GM18870 (cell line): ENCODE results near the gene MTFP1.
"Not testable (repeated sequence)": the region's sequence is repeated elsewhere in the genome, so short reads cannot be mapped to it uniquely, and the experiment has no call there.

Experiments used
- ATAC-seq: cut with Tn5 transposase; IDR thresholded peaks from one replicate; pipeline ENCODE4 v1.9.1; 2021; ENCODE audit warnings: moderate library complexity; ENCODE audit not compliant: unreplicated experiment

MTFP1 gene

DNA sequence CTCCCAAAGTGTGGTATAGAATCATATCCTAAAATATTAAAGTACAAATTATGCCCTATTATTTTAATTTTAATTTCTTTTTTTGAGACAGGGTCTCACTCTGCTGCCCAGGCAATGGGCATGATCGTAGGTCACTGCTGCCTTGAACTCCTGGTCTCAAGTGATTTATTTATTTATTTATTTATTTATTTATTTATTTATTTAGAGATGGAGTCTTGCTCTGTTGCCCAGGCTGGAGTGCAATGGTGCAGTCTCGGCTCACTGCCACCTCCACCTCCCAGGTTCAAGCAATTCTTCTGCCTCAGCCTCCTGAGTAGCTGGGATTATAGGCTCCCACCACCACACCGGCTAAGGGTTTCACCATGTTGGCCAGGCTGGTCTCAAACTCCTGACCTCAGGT, 24.5 kb upstream of the MTFP1 start:
- ATAC-seq, result not testable (repeated sequence)

DNA sequence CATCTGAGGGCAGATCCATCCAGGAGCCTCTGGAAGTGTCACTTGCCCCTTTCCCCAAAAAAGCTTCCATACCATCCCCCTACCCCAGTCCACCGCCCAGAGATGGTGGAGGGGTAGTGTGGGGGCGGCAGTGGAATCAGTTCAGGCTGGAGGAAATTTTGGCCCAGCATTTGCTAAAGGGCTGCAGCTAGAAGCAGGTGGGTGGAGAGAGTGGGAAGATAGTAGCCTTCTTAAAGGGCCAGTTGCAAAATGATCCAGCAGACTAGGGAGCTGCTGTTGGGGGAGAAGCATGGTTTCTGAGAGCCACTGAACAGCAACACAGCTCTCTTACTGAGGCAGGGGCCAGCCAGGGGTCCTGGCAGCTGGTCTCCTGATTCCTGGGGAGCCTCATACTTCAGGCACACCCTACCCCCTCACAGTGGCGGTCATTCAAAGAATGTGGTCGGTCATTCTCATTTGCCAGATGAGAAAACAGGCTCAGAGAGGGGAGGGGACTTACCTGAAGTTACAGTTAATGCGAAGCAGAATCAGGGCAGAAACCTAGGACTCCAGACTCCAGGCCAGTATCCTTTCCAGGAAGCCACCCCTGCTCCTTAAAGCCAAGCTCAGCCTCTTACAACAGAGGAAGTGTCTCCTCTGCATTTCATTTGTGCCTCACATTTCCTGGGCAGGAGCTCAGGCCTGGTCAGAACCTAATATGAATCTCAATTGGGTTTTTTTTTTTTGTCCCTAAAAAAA, 23.4 kb upstream of the MTFP1 start:
- no peak for ATAC-seq

DNA sequence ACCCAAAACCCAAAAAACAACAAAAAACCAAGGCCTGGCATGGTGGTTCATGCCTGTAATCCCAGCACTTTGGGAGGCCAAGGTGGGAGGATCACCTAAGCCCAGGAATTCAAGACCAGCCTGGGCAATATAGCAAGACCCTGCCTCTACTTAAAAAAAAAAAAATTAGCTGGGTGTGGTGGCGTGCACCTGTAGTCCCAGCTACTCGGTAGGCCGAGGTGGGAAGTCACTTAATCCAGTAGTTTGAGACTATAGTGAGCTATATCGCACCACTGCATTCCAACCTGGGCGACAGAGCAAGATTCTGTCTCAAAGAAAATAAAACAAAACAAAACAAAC, 22.8 kb upstream of the MTFP1 start:
- not testable (repeated sequence) for ATAC-seq

DNA sequence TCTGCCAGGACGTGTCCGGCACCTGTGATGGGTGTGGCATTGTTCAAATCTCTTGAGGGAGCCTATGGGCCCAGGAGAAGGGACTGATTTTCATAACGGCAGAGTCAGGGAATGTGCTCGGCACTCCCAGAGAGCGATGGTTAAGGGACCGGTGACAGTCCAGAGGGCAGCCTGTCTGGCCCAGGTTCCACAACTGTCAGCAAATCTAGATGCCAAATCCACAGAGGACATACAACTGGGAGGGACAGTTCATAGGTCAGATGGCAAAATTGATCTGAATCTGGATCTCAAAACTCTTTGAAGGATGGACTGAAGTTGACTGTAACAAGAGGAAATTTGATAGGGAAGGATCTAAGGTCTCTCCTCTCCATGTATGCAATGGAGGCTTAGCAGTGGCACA, 21.3 kb upstream of the MTFP1 start:
- ATAC-seq, result no peak

DNA sequence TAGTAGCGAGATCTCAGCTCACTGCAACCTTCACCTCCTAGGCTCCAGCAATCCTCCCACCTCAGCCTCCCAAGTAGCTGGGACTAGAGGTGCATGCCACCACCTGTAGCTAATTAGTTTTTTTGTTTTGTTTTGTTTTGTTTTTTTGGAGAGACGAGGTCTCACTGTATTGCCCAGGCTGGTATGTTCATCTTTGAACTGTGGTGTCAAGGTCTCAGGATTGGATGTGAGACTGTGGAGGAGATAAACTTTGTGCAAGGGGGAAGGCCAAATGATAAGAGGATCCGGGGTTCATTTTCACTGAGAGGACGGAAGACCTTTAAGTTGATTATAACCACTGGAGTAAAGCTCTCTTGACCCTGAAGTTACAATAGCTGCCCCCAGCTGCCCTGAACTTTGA, 19.8 kb upstream of the MTFP1 start:
- no peak for ATAC-seq

DNA sequence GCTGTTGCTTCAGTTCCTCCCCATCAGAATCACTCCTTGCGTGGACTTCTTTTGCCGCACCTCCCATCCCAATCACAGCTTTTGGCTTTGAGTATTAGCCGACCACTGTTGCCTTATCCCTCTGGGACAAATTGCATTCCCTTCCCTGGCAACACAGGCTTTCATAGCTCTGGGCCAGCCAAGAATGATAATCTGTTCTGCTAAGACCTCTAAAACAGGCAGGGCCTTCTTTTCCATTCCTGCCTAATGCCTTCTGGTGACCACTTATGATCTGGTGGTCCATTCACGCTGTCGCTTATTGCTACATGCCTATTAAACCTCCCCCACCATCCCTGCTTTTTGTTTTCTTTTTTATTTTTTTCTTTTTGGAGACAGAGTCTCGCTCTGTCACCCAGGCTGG, 19.2 kb upstream of the MTFP1 start:
- ATAC-seq, result no peak

DNA sequence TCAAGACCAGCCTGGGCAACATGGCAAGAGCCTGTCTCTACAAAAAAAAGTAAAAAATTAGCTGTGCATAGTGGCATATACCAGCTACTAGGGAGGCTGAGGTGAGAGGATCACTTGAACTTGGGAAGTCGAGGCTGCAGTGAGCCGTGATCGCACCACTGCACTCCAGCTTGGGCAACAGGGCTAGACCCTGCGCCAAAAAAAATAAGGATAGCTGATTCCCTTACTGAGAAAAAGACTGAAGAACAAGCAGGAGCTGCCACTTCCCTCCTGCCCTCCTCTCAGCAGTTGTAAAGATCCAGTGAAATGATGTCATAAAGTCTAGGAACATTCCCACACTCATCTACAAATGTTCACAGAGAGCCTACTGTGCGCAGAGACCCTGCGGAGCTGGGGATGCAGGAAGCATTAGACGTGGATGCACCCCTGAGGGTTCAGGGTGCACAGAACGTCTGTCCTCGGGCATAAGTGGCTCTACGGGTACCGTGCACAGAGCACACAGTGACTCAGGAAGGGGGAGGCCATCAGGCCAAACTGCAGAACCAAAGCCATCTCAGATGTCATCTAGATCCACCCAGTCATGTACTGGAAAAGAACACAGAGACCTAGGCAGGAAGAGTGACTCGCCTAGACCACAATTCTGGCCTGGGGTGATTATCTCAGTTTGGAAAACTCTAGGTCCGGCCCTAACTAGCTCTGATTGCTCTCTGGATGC, 17.0 kb upstream of the MTFP1 start:
- no peak for ATAC-seq

DNA sequence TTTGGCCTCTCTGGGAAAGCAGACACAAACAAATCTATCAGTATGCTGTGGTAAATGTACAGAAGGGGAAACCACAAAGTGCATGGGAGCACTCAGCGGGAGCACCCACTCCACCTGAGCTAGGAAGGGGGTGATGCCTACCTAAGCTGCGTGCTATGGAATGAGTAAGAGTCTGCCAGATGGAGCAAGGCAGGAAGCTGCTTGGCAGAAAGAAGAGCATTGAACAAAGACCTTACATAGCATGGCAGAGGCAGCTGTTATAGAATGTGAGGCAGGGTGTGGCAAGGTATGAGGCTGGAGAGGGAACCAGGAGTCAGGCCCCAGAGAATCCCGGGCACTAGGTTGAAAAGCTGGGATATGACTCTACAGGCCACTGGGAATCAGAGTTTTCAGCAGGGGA, 13.8 kb upstream of the MTFP1 start:
- no peak for ATAC-seq

DNA sequence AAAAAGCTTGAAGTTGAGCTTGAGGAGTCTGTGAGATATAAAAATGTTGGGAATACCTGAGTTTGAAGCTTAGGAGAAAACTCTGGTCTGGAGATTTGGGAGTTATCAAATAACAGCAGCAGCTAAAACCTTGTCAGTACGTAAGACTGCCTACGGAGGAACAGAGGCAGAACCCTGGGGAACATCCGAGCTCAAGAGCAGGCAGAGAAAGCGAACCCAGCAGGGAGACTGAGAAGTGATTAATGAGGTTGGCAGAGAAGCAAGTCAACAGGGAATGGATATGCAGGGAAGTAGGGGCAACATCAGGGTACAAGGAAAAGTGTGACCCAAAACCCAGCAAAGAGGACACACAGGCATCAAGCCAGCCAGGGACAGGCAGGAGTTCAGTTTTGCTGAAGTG, 12.6 kb upstream of the MTFP1 start:
- ATAC-seq, result no peak

DNA sequence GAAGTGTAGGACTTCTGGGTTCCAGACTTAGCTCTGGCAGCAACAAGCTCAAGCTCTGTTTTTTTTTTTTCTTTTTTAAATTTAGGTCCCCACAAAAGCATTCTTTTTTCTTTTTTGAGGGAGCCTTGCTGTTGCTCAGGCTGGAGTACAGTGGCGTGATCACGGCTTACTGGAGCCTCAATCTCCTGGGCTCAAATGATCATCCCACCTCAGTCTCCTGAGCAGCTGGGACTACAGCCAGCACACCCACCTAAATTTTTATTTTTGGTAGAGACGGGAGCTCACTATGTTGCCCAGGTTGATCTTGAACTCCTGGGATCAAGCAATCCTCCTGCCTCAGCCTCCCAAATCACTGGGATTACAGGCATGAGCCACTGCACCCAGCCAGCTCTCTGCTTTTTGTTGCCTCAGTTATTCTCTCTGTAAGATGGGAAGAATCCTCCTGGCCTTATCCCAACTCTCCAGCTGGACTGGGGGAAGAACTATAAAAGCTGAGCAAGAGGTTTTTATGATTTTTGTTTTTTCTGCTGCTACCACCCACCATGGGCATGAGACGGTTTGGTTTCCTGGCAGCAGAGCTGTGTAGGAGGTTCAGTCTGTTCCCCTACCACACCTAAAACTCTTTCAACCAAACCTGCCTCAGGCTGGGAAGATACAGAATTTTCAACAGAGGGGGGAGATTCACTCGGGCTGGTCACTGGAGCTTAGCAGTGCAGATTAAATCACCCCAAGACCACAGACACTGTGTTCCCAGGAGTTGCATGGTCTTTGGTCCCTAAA, 11.6 kb upstream of the MTFP1 start:
- no peak for ATAC-seq

DNA sequence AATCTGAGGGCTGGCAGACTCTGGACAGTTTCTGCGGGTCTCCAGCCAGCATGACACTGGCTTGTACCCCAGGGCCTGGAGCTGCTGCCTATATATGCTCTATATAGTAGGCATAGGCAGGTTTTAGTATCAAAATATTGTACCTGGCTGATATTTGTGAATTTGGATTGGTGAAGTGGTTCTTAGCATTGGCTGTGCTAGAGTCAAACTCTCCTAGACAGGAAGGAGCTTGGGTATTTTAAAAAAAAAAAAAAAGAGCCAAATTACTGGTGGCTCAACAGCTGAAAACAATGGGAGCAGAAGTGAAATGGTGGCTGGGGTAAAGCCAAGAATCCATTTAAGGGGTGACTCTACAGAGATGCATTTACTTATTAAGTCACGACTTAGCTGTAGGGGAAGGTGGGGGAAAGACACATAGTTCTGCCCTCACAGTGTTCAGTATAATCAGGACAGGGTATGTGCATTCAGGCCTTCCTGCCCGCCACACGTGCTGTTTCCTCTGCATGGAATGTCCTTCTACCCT, 11.0 kb upstream of the MTFP1 start:
- ATAC-seq, result no peak

DNA sequence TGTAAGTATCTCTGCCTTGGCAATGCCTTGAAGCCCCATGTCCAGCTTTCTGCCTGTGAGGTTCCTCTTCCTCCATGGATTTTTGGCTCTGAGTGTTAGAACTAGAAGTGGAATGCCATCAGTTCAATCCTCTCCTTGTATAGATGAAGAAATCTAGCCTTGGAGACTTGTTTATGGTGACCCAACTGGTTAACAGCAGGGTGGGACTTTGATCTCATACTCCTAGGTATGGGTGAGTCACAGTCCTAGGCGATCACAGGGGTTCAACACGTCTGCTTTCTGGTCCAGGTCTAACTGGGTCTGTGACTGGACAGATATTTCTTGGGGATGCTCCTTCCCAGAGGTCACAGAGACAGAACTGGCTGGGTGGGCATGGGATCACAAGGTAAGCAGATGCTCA, 9.2 kb upstream of the MTFP1 start:
- ATAC-seq, result no peak

DNA sequence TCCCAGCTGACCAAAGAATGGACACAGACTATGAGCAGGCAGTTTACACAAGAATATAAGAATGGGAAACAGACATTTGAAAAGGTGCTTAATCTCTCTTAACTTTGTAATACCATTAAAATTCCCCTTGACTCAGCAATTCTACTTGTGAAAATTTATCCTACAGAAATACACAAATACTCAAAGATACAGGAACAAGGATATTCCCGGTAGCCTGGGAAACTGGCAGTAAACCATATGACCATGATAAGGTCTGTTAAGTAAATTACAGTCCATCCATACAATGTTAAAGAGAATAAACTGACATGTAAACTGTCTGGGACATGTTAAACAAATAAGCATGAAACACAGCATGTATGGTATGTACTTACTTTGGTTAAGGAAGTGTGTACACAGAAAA, 8.7 kb upstream of the MTFP1 start:
- no peak for ATAC-seq

DNA sequence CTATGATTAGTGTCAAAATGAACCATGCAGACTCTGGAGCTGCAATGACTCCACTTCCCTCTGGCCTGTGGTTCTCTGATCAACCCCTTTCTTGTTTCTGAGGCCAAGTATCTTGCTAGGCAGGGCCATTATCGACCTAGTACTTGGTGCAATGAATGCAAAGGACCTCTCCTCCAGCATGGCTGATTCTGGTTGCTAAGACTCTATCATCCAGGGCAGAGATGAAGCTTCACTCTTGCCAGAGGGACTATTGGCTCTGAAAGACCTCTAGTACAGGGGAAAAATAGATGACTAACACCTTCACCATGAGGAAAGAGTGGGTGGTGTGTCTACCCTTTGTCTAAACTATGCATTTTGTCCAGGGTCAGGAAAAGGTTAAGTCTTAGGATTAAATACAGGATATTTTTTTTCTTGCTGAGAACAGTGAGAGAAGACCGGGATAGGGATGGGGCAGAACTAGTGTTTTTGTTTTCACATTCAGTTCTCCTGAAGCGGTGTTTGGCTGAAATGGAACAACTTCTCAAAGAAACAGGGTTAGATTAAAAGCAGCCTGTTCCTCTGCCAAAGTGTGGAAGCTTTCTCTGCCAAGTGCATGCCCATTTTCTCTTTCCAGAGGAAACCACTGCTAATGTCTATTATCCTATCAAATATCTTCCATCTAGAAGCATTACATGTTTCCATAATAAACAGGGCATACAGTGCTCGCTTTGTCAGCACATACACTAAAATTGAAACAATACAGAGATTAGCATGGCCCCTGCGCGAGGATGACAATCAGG, 5.0 kb upstream of the MTFP1 start:
- no peak for ATAC-seq

DNA sequence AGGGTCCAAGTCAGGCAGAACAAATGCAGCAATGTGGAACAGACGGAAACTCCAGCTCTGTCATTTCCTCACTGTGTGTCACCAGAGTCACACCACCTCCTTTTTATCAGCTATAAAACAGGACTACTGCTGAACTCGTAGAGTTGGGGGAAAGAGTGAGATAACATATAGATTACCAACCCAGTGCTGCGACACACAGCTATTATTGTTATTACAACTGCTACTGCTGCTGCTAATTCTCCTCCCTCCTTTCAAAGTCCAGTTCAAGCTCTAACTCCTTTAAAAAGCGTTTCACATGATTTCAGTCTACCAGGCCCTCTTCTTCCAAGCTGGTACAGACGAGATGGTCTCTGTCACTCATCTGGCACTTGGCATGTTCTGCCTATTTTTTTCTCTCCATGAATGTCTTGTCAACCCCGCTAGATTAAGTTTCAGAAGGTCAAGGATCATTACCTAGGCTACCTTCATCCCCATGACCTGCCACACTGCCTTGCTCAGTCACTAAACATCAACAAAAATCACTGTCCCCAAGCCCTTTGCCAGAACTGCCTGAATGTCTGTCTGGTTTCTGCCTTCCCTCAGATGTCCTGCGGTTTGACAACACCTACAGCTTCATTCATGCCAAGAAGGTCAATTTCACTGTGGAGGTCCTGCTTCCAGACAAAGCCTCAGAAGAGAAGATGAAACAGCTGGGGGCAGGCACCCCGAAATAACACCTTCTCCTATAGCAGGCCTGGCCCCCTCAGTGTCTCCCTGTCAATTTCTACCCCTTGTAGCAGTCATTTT, 3.7 kb upstream of the MTFP1 start:
- ATAC-seq, result no peak

DNA sequence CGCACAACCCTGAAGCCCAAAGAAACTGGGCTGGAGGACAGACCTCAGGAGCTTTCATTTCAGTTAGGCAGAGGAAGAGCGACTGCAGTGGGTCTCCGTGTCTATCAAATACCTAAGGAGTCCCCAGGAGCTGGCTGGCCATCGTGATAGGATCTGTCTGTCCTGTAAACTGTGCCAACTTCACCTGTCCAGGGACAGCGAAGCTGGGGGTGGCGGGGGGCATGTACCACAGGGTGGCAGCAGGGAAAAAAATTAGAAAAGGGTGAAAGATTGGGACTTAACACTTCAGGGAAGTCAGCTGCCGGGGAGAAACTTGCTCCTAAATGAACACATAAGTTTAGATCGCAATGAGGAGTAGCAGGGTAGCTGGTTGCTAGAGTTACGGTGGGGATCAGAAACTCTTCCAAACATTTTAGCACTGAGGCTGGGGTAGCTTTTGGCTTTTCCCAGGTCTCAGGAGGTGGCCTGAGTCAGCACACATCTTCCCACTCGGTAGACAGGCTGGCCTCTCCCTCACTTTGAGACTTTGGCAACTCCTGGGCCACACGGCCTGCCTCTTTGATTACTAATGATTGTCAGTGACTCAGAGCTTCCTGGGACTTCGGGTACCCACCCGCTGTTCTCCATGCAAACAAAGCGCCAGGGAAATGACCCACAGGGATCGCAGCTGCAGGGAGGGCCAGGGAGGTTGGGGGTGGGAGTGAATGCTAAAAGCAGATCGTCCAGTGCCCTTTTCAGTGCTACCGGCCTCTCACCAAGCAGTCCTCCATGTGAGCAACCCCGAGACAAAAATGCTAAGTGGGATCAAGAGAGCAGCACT, 2.9 kb upstream of the MTFP1 start:
- ATAC-seq, result no peak

DNA sequence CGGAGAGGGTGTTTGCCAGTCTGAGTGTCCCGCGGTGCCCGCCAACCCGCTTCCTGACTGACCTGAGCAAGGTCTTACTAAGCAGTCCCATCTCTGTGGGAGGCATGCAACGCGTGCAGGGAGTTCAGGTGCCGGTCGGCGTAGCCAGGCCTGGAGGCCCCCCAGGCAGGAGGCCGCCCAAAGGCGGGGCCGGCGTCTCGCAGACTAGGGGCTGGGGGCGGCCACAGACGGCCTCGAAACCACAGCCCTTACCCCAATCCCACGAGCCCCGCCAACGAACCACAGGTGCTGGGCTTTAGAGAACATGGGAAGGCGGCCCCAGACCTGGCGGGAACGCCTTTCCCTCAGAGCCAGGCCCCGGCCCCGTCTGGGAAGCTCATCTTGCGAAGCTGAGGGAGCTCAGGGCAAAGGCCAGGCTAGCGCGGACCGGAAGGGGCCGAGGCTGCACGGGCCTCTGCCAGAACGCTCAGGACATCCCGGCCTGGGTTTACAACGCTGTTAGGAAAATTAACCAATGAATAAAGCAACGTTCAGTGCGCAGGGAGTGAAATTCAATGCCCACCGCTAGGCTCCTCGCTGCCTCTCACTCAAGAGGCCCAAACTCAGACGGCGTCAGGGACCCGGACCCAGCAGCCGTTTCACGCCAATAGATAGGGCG, 2.1 kb upstream of the MTFP1 start:
- ATAC-seq, result peak; percentile 29

DNA sequence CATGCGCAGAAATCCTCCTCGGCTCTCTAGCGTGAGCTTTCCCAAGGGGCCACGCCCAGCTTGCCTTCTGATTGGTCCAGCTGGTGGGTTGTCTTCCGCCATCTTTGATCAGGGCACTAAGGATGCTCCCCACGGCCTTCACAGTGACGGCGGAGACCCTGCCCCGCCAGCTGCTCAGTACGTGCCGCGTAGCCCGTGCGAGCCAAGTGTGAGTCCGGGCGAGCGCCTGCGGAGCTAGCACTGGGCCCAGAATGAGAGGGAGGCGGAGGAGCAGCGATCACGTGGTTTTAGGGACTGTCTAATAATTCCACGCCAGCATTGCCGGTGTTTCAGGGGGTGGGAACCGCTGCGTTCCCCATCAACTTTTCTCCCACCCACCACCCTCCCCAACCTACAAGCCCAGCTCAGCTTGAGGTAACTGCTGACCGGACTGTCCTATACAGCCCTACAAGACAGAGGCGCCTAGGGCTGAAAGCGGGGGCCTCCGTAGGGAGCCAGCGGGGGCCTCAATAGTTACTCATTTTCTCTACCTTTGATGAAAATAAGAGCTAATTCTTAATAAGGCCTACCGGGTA, 1.5 kb upstream of the MTFP1 start:
- peak; percentile 79 for ATAC-seq
